Epithelial cell of proximal tubule (primary cell): ENCODE results near the gene C9. TPM values are rescaled to one million over a fixed set of nuclear protein-coding genes. Genes with fewer than 3 reads are reported as not detected.
"Not testable (repeated sequence)": the region's sequence is repeated elsewhere in the genome, so short reads cannot be mapped to it uniquely, and the experiment has no call there.

Experiments
- DNase-seq: peaks from one replicate; pipeline ENCODE4 v3.0.0-alpha.2; 2011; ENCODE audit warnings: low read depth
- H3K4me3 ChIP-seq: 2 replicates; pipeline ENCODE4 v1.5.1; 2011; ENCODE audit warnings: low read depth, mild to moderate bottlenecking, low read length
- total RNA-seq: library from RNA; depleted of rRNA; stranded (reverse); fragments of >200 nt; gene quantifications from 2 replicates; pipeline ENCODE4 v1.2.3, GENCODE V29; 2015
- TF ChIP-seq, protein P1 (sequence below): conservative IDR thresholded peaks from 2 replicates; pipeline ENCODE4 v1.5.1; 2012; ENCODE audit warnings: low read depth, mild to moderate bottlenecking, low read length

The C9 gene
- total RNA-seq, 1 donor from 2014 or later, result not detected

DNA sequence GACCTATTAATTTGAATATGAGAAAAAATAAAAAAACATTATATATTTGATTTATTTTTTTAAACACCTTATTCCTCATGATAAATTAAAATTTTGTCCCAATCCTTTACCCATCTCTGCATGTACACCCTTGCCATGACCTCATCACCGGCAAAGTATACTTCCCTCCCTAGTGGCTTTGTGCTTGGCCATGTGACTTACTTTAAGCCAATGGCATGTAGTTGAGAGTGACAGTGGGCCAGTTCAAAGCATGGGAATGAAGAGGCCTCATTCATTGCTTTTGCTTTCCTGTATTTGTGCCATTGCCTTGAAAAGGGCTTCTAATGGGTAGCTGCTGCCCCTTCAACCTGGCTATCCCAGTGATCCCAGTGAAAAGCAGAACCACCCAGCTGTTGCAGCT is 31.2 kb downstream of the C9 start:
- TF ChIP-seq, protein P1, sequence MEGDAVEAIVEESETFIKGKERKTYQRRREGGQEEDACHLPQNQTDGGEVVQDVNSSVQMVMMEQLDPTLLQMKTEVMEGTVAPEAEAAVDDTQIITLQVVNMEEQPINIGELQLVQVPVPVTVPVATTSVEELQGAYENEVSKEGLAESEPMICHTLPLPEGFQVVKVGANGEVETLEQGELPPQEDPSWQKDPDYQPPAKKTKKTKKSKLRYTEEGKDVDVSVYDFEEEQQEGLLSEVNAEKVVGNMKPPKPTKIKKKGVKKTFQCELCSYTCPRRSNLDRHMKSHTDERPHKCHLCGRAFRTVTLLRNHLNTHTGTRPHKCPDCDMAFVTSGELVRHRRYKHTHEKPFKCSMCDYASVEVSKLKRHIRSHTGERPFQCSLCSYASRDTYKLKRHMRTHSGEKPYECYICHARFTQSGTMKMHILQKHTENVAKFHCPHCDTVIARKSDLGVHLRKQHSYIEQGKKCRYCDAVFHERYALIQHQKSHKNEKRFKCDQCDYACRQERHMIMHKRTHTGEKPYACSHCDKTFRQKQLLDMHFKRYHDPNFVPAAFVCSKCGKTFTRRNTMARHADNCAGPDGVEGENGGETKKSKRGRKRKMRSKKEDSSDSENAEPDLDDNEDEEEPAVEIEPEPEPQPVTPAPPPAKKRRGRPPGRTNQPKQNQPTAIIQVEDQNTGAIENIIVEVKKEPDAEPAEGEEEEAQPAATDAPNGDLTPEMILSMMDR, result no peak
- no peak overlapping the region for H3K4me3 ChIP-seq
- no peak for DNase-seq

- TF ChIP-seq, protein P1, result no peak
- DNase-seq, result no peak
- H3K4me3 ChIP-seq, result no peak overlapping the region
These were observed 32.4 kb downstream of the C9 start for GRCh38 chr5:39331861-39332381.

DNA sequence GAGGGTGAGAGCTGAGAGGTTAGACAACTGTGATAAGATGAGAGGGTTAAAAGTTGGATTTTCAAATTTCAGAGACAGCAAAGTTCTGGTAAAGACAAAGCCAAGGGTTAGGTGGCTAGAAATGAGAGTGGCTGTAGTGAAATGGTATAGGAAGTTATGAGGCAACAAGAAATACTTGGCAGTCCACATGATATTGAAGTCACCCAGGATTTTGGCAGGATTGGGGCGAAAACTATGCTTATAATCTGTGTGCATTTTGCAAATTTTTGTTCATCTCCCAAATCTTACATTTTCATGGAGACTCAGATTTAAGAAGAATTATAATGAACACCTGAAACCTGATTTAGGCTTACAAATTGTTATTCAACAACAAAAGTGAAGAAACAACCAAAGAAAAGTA is 35.6 kb downstream of the C9 start:
- no peak overlapping the region for H3K4me3 ChIP-seq
- TF ChIP-seq, protein P1, result no peak

DNA sequence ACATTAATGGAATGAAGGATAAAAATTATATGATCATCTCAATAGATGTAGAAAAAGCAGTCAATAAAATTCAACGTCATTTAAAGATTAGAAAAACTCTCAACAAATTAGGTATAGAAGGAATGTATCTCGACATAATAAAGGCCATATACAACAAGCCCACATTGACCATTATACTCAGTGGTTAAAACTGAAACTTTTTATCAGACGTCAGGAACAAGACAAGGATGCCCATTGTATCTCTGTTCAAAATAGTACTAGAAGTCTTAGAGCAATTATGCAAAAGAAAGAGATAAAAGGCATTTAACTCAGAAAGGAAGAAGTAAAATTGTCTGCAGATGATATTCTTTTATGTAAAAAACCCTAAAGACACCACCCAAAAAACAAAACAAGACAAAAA is 40.8 kb downstream of the C9 start:
- TF ChIP-seq, protein P1, result no peak
- no peak overlapping the region for H3K4me3 ChIP-seq
- DNase-seq, result no peak

More for the DNA sequence above, 35.6 kb downstream of the C9 start:
- DNase-seq, result no peak

GRCh38 chr5:39319395-39319794 is 44.9 kb downstream of the C9 start:
- no peak for DNase-seq
- TF ChIP-seq, protein P1, result no peak
- H3K4me3 ChIP-seq, result no peak overlapping the region

GRCh38 chr5:39316464-39316863 is 47.8 kb downstream of the C9 start:
- DNase-seq, H3K4me3 ChIP-seq: not testable (repeated sequence)

DNA sequence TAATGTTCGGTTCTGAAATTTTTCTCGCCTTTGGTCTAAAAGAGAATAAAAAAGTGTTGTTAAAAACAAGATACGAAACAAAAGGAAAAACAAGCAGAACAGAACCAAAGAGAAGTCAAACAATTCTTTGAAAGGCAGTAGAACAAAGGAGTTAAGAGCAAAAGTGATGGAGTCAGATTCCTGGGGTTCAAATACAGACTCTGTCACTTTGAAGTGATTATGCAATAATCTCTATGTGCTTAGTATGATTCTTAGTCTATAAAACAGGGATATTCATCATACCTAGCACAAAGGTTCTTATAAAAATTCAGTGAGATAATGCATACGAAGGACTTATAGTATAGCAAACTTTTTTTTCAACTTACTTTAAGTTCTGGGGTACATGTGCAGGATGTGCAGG is 48.3 kb downstream of the C9 start:
- H3K4me3 ChIP-seq, result no peak overlapping the region
- TF ChIP-seq, protein P1, result no peak
- no peak for DNase-seq
